Measurements from ENCODE around the gene SORBS1.

DNA sequence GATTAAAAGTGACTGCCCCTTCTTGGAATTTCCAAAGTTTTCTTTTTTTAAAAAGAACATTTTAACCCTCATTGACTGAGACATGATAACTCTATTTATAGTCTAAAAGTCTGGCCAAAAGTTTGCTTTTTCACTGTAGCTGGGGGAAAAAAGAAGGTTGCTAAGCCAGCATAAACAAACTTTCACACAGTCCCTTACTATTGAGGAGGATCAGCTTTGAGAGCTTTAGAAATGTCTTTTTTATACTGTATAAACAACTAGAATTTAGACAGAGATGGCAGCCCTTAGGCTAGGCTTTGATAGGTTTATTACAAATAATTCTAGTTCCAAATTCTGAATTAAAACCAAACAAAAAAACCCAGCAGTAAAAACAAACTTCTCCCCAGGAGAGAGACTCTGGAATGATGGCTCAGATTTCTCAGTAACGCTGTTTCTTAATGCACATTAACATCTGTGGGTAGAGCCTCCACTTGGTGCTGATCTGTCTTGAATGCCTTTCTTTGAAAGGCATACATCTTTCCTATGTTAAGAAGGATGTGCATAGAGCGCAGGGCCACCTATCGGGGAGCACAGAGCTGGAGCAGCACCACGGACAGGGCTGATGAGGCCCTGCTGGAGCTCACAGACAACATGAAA is 169.5 kb downstream of the SORBS1 start:
- TF ChIP-seq EZH2 (IDR thresholded peaks at IDR 0.05; ENCODE audit: borderline replicate concordance, low read depth, low read length, poor library complexity, severe bottlenecking): no peak
- TF ChIP-seq, protein P1, sequence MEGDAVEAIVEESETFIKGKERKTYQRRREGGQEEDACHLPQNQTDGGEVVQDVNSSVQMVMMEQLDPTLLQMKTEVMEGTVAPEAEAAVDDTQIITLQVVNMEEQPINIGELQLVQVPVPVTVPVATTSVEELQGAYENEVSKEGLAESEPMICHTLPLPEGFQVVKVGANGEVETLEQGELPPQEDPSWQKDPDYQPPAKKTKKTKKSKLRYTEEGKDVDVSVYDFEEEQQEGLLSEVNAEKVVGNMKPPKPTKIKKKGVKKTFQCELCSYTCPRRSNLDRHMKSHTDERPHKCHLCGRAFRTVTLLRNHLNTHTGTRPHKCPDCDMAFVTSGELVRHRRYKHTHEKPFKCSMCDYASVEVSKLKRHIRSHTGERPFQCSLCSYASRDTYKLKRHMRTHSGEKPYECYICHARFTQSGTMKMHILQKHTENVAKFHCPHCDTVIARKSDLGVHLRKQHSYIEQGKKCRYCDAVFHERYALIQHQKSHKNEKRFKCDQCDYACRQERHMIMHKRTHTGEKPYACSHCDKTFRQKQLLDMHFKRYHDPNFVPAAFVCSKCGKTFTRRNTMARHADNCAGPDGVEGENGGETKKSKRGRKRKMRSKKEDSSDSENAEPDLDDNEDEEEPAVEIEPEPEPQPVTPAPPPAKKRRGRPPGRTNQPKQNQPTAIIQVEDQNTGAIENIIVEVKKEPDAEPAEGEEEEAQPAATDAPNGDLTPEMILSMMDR (conservative IDR thresholded peaks at IDR 0.05; ENCODE audit: low read depth, low read length): no peak

Data from A673 (cell line).